Measurements from ENCODE around the gene TRMT6.

Gene TRMT6

DNA sequence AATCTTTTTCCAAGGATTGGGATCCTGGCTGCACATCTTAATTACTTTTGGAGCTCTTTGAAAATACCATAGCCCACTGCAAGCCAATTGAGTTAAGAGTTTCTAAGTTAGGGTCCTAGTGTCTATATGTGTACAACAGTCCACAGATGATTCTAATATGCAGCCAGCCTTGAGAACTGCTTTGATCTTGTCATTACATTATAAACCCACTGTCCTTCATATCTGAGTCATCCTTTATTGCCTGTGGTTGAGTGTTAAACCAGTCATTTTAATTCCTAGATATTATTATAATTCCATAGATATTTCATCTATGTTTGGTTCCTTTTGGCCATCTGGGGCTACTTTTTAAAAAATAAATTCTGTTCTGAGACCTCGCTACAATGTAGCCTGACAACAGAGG lies 24.2 kb upstream of the TRMT6 start:
- no peak overlapping the region for H3K4me3 ChIP-seq (ENCODE audit: low read length, poor library complexity, severe bottlenecking)
- no peak overlapping the region for H3K4me2 ChIP-seq (ENCODE audit: low read depth, low read length, poor library complexity, severe bottlenecking)
- no peaks in the 10 kb centered on the region for H3K9me3 ChIP-seq (ENCODE audit: insufficient read depth, low read depth, low read length)
- TF ChIP-seq, protein P1, sequence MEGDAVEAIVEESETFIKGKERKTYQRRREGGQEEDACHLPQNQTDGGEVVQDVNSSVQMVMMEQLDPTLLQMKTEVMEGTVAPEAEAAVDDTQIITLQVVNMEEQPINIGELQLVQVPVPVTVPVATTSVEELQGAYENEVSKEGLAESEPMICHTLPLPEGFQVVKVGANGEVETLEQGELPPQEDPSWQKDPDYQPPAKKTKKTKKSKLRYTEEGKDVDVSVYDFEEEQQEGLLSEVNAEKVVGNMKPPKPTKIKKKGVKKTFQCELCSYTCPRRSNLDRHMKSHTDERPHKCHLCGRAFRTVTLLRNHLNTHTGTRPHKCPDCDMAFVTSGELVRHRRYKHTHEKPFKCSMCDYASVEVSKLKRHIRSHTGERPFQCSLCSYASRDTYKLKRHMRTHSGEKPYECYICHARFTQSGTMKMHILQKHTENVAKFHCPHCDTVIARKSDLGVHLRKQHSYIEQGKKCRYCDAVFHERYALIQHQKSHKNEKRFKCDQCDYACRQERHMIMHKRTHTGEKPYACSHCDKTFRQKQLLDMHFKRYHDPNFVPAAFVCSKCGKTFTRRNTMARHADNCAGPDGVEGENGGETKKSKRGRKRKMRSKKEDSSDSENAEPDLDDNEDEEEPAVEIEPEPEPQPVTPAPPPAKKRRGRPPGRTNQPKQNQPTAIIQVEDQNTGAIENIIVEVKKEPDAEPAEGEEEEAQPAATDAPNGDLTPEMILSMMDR (conservative IDR thresholded peaks at IDR 0.05; ENCODE audit: low read length): no peak
- no peak for TF ChIP-seq EZH2phosphoT487 (IDR thresholded peaks at IDR 0.05; ENCODE audit: borderline replicate concordance)
- H3K4me1 ChIP-seq (ENCODE audit: insufficient read depth, low read length, poor library complexity, severe bottlenecking): no peaks in the 10 kb centered on the region
- no peak overlapping the region for H3K9ac ChIP-seq (ENCODE audit: low read depth, low read length, poor library complexity, severe bottlenecking)
- H3K9me2 ChIP-seq (replicated peaks; ENCODE audit: low read depth, low read length): no peaks in the 10 kb centered on the region
- no peaks in the 10 kb centered on the region for H3K27me3 ChIP-seq (ENCODE audit: insufficient read depth, low read length, poor library complexity, severe bottlenecking)
- no peaks in the 10 kb centered on the region for H3K79me2 ChIP-seq (ENCODE audit: insufficient read depth, low read length)
- H3K36me3 ChIP-seq (ENCODE audit: insufficient read depth, low read length): peaks cover 77% of the 10 kb centered on the region; the same call in 1 of the 2 replicates
- no peaks in the 10 kb centered on the region for H4K20me1 ChIP-seq (ENCODE audit: insufficient read depth, low read length, poor library complexity, severe bottlenecking)
- H3F3A ChIP-seq (ENCODE audit: low read depth): no peaks in the 10 kb centered on the region
- no peak overlapping the region for H2AFZ ChIP-seq (ENCODE audit: low read length)

DNA sequence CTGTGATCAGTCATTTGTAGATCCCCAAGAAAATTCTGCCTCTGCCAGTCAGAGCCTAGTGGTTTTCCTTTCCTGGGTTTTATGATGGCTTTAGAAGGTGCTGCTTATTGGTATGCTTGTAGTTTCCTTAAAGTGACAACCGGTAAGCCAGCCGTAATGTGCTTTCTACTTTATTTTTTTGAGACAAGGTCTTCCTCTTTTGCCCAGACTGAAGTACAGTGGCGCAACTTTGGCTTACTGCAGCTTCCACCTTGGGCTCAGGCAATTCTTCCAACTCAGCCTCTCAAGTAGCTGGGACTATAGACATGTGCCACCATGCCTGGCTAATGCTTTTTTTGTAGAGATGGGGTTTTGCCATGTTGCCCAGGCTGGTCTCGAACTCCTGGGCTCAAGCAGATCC lies 23.6 kb upstream of the TRMT6 start:
- no peaks in the 10 kb centered on the region for H4K20me1 ChIP-seq (ENCODE audit: insufficient read depth, low read length, poor library complexity, severe bottlenecking)
- TF ChIP-seq, protein P1 (conservative IDR thresholded peaks at IDR 0.05; ENCODE audit: low read length): no peak
- no peak for TF ChIP-seq EZH2phosphoT487 (IDR thresholded peaks at IDR 0.05; ENCODE audit: borderline replicate concordance)
- no peaks in the 10 kb centered on the region for H3K4me1 ChIP-seq (ENCODE audit: insufficient read depth, low read length, poor library complexity, severe bottlenecking)
- no peak overlapping the region for H3K9ac ChIP-seq (ENCODE audit: low read depth, low read length, poor library complexity, severe bottlenecking)
- no peak overlapping the region for H3K4me3 ChIP-seq (ENCODE audit: low read length, poor library complexity, severe bottlenecking)
- H3K79me2 ChIP-seq (ENCODE audit: insufficient read depth, low read length): no peaks in the 10 kb centered on the region
- H3F3A ChIP-seq (ENCODE audit: low read depth): no peaks in the 10 kb centered on the region
- H3K9me2 ChIP-seq (replicated peaks; ENCODE audit: low read depth, low read length): no peaks in the 10 kb centered on the region
- H2AFZ ChIP-seq (ENCODE audit: low read length): no peak overlapping the region
- no peak overlapping the region for H3K4me2 ChIP-seq (ENCODE audit: low read depth, low read length, poor library complexity, severe bottlenecking)
- H3K36me3 ChIP-seq (ENCODE audit: insufficient read depth, low read length): peaks cover 72% of the 10 kb centered on the region; the same call in 1 of the 2 replicates
- no peaks in the 10 kb centered on the region for H3K27me3 ChIP-seq (ENCODE audit: insufficient read depth, low read length, poor library complexity, severe bottlenecking)
- no peaks in the 10 kb centered on the region for H3K9me3 ChIP-seq (ENCODE audit: insufficient read depth, low read depth, low read length)

DNA sequence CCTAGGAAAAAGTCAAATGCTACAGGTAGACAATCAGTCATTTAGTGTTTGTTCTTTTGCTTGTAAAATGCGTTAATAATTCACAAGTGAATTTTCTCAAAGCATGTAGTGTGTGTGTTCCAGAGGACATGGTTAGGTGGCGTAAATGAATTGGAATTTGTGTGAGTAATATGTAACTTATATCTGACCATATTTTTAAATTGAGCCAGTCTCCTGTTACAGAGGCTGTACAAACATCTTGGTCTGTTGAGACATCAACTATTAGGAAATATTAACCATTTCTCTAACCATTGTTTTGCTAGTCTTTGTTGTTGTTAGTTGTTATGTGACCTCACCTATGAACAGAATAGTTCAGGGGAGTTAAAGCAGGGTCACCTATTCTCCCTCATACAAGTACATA lies 22.8 kb upstream of the TRMT6 start:
- Histone ChIP-seq H3K36me3 (ENCODE audit: insufficient read depth, low read length) (peaks cover 71% of the 10 kb centered on the region; the same call in 1 of the 2 replicates), H2AFZ (ENCODE audit: low read length) (no peak overlapping the region)
- TF ChIP-seq, protein P1 (conservative IDR thresholded peaks at IDR 0.05; ENCODE audit: low read length): no peak
- TF ChIP-seq EZH2phosphoT487 (IDR thresholded peaks at IDR 0.05; ENCODE audit: borderline replicate concordance): no peak

More for the DNA sequence above, 22.8 kb upstream of the TRMT6 start:
- H3K9me2 ChIP-seq (replicated peaks; ENCODE audit: low read depth, low read length): no peaks in the 10 kb centered on the region
- H3K79me2 ChIP-seq (ENCODE audit: insufficient read depth, low read length): no peaks in the 10 kb centered on the region
- H4K20me1 ChIP-seq (ENCODE audit: insufficient read depth, low read length, poor library complexity, severe bottlenecking): no peaks in the 10 kb centered on the region
- no peaks in the 10 kb centered on the region for H3K27me3 ChIP-seq (ENCODE audit: insufficient read depth, low read length, poor library complexity, severe bottlenecking)
- no peak overlapping the region for H3K4me3 ChIP-seq (ENCODE audit: low read length, poor library complexity, severe bottlenecking)
- H3K9me3 ChIP-seq (ENCODE audit: insufficient read depth, low read depth, low read length): no peaks in the 10 kb centered on the region
- H3K9ac ChIP-seq (ENCODE audit: low read depth, low read length, poor library complexity, severe bottlenecking): no peak overlapping the region
- H3K4me2 ChIP-seq (ENCODE audit: low read depth, low read length, poor library complexity, severe bottlenecking): no peak overlapping the region
- no peaks in the 10 kb centered on the region for H3K4me1 ChIP-seq (ENCODE audit: insufficient read depth, low read length, poor library complexity, severe bottlenecking)
- H3F3A ChIP-seq (ENCODE audit: low read depth): no peaks in the 10 kb centered on the region
